Large intestine (tissue), 3 donors: Measurements from ENCODE around the gene FGF12. TPM values are rescaled to one million over a fixed set of nuclear protein-coding genes. Genes with fewer than 3 reads are reported as not detected.

Experiments
- DNase-seq, 2 donors: peaks; one replicate each; pipeline versions ENCODE4 v3.0.0 to v3.0.0-alpha.2; 2013
- H3K27ac ChIP-seq: one replicate; pipeline ENCODE4 v1.5.1; 2013; ENCODE audit warnings: low read length
- H3K27me3 ChIP-seq: 2 replicates; pipeline ENCODE4 v1.6.1; 2013; ENCODE audit warnings: low read length; ENCODE audit not compliant: control insufficient read depth, insufficient read depth
- H3K36me3 ChIP-seq: 2 replicates; pipeline ENCODE4 v1.6.1; 2013; ENCODE audit warnings: low read length; ENCODE audit not compliant: control insufficient read depth, insufficient read depth
- H3K4me1 ChIP-seq: one replicate; pipeline ENCODE4 v1.6.1; 2013; ENCODE audit warnings: low read length; ENCODE audit not compliant: control insufficient read depth, insufficient read depth
- H3K4me3 ChIP-seq: one replicate; pipeline ENCODE4 v1.5.1; 2013; ENCODE audit warnings: low read length
- H3K9me3 ChIP-seq: one replicate; pipeline ENCODE4 v1.6.1; 2013; ENCODE audit warnings: mild to moderate bottlenecking, low read depth, low read length, moderate library complexity; ENCODE audit not compliant: control insufficient read depth
- WGBS: methylation state at CpG from one replicate; pipeline ENCODE4 v1.1.5; 2013; ENCODE audit warnings: low lambda C conversion rate; ENCODE audit not compliant: insufficient coverage; 5-methylcytosine and 5-hydroxymethylcytosine counted together
- polyA plus RNA-seq: library from polyadenylated mRNA; unstranded; fragments of 120-200 nt; gene quantifications from one replicate; pipeline ENCODE4 v1.2.1, GENCODE V29; 2013

The FGF12 gene
- polyA plus RNA-seq, 1 donor: 2.1 TPM

DNA sequence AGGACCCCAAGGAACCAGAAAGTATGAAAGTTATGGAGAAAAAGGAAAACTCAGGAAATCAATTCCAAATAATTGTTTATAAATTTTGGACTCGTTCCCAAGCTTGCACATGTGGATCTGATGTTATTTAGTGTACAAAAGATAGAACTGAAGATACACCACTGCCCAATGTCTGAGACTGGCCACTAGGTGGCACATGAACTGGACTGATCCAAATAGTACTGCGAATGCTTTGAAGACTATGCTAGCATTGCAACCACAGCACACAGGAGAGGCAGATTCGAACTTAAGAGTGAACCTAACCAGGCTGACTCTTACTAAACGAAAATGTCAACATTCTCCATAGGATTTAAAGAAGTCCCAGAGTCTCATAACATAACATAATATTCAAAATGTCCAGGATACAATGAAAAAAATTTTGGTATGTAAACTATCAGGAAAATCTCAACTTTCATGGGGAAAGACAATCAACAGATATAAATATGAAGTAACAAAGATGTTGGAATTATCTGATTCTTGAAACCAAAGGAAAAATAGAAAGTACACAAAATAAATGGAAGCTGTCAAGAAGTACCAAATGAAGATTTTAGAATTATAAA lies 596.7 kb downstream of the FGF12 start:
- Histone ChIP-seq H3K36me3 (no peaks in the 10 kb centered on the region), H3K4me1 (no peaks in the 10 kb centered on the region), H3K9me3 (no peaks in the 10 kb centered on the region), H3K27me3 (no peaks in the 10 kb centered on the region), H3K4me3 (no peak overlapping the region), H3K27ac (no peak overlapping the region)
- peak; percentile 4 for DNase-seq
- WGBS: no CpG with 5 or more reads among the region's 4 CpGs

DNA sequence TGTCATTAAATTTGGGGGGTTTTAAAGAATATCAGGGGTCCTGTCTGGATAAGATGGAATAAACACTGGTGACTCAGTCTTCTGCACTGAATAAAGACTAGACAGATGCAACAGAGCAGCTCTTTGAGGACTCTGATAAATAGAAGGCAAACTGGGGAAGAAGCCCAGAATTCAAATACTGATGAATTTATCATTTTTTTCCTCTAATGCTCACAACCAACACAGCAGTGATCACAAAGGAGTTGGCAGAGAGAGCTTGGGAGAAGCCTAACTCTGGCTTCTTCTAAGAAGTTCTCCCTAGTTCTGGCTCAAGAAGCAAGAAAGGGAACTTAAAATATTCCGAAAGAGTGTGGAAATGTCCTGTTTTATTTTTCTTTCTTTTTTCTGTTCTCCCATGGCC lies 597.8 kb downstream of the FGF12 start:
- H3K36me3 ChIP-seq: no peaks in the 10 kb centered on the region
- no peaks in the 10 kb centered on the region for H3K27me3 ChIP-seq
- no peak overlapping the region for H3K27ac ChIP-seq
- 83% methylated on average over 1 of the region's 1 CpG for WGBS
- H3K4me3 ChIP-seq: no peak overlapping the region
- no peaks in the 10 kb centered on the region for H3K9me3 ChIP-seq
- no peaks in the 10 kb centered on the region for H3K4me1 ChIP-seq
- no peak for DNase-seq

- no peaks in the 10 kb centered on the region for H3K27me3 ChIP-seq
- DNase-seq: peak in 1 of 2 donors; percentile 5
- WGBS: 40% methylated on average over 2 of the region's 4 CpGs
Observed at GRCh38 chr3:192128922-192129321, 598.4 kb downstream of the FGF12 start.

GRCh38 chr3:192128060-192128459 lies 599.3 kb downstream of the FGF12 start:
- no peak for DNase-seq
- no peak overlapping the region for H3K27ac ChIP-seq
- H3K36me3 ChIP-seq: no peaks in the 10 kb centered on the region
- H3K4me1 ChIP-seq: no peaks in the 10 kb centered on the region
- H3K9me3 ChIP-seq: no peaks in the 10 kb centered on the region
- WGBS: 70% methylated on average over 2 of the region's 4 CpGs
- H3K4me3 ChIP-seq: no peak overlapping the region
- no peaks in the 10 kb centered on the region for H3K27me3 ChIP-seq

More at GRCh38 chr3:192128922-192129321, 598.4 kb downstream of the FGF12 start:
- Histone ChIP-seq H3K9me3 (no peaks in the 10 kb centered on the region), H3K4me3 (no peak overlapping the region), H3K4me1 (no peaks in the 10 kb centered on the region), H3K36me3 (no peaks in the 10 kb centered on the region), H3K27ac (no peak overlapping the region)

- Histone ChIP-seq H3K27ac (no peak overlapping the region), H3K4me1 (no peaks in the 10 kb centered on the region), H3K9me3 (no peaks in the 10 kb centered on the region), H3K4me3 (no peak overlapping the region), H3K36me3 (no peaks in the 10 kb centered on the region), H3K27me3 (no peaks in the 10 kb centered on the region)
- no peak for DNase-seq
- 94% methylated on average over 6 of the region's 13 CpGs for WGBS
Observed at GRCh38 chr3:192122832-192123594, 604.3 kb downstream of the FGF12 start.

DNA sequence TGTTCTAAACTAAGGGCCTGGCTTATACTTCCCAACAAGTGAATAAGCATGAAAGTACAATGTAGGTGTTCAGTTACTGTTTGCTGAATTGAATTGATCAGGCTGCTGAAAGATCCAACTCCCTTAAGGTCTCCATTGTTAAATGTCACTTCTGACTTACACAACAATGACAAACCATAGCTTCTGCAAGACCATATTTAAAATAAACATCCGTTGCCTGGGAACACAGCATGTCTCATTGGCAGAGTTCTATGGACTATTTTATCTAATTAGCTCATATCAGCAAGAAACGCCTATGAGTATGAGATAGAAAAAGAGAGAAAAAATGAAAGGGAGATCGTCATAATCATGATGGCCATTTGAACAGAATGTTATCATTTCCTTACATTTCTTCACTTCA lies 605.4 kb downstream of the FGF12 start:
- Histone ChIP-seq H3K36me3 (no peaks in the 10 kb centered on the region), H3K27ac (no peak overlapping the region), H3K4me1 (no peaks in the 10 kb centered on the region), H3K9me3 (no peaks in the 10 kb centered on the region), H3K4me3 (no peak overlapping the region), H3K27me3 (no peaks in the 10 kb centered on the region)
- no peak for DNase-seq
- WGBS: 60% methylated on average over 1 of the region's 3 CpGs

- no peak overlapping the region for H3K27ac ChIP-seq
- DNase-seq: no peak
- no peaks in the 10 kb centered on the region for H3K9me3 ChIP-seq
- no peaks in the 10 kb centered on the region for H3K36me3 ChIP-seq
- H3K4me3 ChIP-seq: no peak overlapping the region
- H3K27me3 ChIP-seq: no peaks in the 10 kb centered on the region
- no peaks in the 10 kb centered on the region for H3K4me1 ChIP-seq
Observed at GRCh38 chr3:192108820-192109219, 618.5 kb downstream of the FGF12 start.

DNA sequence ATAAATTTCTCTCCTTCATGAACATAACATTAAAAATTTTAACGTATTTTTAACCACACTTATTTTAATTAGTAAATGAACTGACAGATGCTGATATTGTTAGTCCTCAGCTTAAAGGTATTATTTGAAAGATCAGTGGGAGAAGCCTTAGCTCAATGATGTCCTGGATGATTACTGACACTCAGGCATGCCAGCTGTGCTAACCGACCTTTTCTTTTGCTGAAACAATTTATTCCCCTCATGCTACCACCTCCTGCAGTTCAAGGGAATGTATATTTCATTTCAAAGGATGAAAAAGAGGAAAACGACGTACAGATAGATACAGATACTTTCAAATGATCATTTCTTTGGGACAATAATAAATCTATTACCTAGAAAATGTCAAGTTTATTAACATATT lies 620.8 kb downstream of the FGF12 start:
- H3K4me1 ChIP-seq: no peaks in the 10 kb centered on the region
- DNase-seq: no peak
- no peaks in the 10 kb centered on the region for H3K27me3 ChIP-seq
- H3K27ac ChIP-seq: no peak overlapping the region
- no peaks in the 10 kb centered on the region for H3K36me3 ChIP-seq
- WGBS: 90% methylated on average over 3 of the region's 4 CpGs
- H3K4me3 ChIP-seq: no peak overlapping the region
- no peaks in the 10 kb centered on the region for H3K9me3 ChIP-seq

- Histone ChIP-seq H3K36me3 (no peaks in the 10 kb centered on the region), H3K27ac (no peak overlapping the region), H3K4me1 (no peaks in the 10 kb centered on the region), H3K27me3 (no peaks in the 10 kb centered on the region), H3K9me3 (no peaks in the 10 kb centered on the region), H3K4me3 (no peak overlapping the region)
- DNase-seq: no peak
- no CpG with 5 or more reads among the region's 1 CpG for WGBS
Observed at GRCh38 chr3:192092388-192093005, 634.8 kb downstream of the FGF12 start.

DNA sequence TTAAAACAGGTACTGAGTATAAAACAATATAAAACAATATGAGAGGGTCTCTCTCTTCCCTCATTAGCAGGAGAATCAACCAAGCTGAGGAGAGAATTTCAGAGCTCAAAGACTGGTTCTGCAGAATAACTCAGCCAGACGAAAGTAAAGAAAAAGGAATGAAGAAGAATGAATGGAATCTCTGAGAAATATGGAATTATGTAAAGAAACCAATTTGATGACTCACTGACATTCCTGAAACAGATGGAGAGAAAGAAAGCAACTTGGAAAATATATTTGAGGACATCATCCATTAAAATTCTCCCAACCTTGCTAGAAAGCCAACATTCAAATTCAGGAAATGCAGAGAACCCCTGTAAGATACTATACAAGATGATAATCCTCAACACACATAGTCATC lies 635.5 kb downstream of the FGF12 start:
- 80% methylated on average over 1 of the region's 1 CpG for WGBS
- no peak for DNase-seq

More for the DNA sequence above, 635.5 kb downstream of the FGF12 start:
- Histone ChIP-seq H3K4me3 (no peak overlapping the region), H3K27me3 (no peaks in the 10 kb centered on the region), H3K36me3 (no peaks in the 10 kb centered on the region), H3K9me3 (no peaks in the 10 kb centered on the region), H3K27ac (no peak overlapping the region), H3K4me1 (no peaks in the 10 kb centered on the region)
